K562 (cell line): ENCODE measurements around the gene GRP. TPM values are rescaled to one million over a fixed set of nuclear protein-coding genes. Genes with fewer than 3 reads are reported as not detected.
A peak's percentile ranks its signal among the peaks of the same experiment; 100 is the strongest.

ENCODE experiments used
- CEBPG ChIP-seq, 3 experiments: fragments of 200-800 bp in 1 of 3; sonication (Bioruptor generic) in 1 of 3; sonication (generic) in 1 of 3; formaldehyde crosslinking in 1 of 3; IDR thresholded peaks in 2 of 3; conservative IDR thresholded peaks in 1 of 3; 2 replicates each; pipeline versions ENCODE4 v1.6.1 to v1.8.0; 2016 to 2022; ENCODE audit warnings: missing compliant biosample characterization in 2 of 3, missing genetic modification characterization in 2 of 3, mild to moderate bottlenecking in 1 of 3, missing genetic modification reagents in 1 of 3
- TOE1 ChIP-seq, 2 experiments: fragments of 450-650 bp in 1 of 2; sonication (generic) in 1 of 2; formaldehyde crosslinking in 1 of 2; IDR thresholded peaks; 2 replicates each; pipeline versions ENCODE4 v1.7.1 to v1.8.0; 2016 to 2022; ENCODE audit warnings: borderline replicate concordance in 2 of 2, mild to moderate bottlenecking in 2 of 2, antibody characterized with exemption in 1 of 2, inconsistent platforms in 1 of 2, low read depth in 1 of 2, missing genetic modification reagents in 1 of 2, moderate library complexity in 1 of 2
- ZNF586 ChIP-seq: fragments of 450-650 bp; formaldehyde crosslinking; conservative IDR thresholded peaks from 2 replicates; pipeline ENCODE4 v1.4.0; 2020; ENCODE audit warnings: mild to moderate bottlenecking, moderate library complexity
- polyA plus RNA-seq, 8 experiments: library from polyadenylated mRNA; depleted of rRNA in 4 of 8; stranded (reverse) in 5 of 8; unstranded in 3 of 8; fragments of >200 nt; fragmentation: Nextera tagmentation in 2 of 8; fragmentation: Illumina TruSeq in 1 of 8; extraction: Ambion mirVana in 2 of 8; extraction: Trizol in 1 of 8; gene quantifications; 2 replicates each; pipeline versions ENCODE4 v1.2.1 to v1.2.3, GENCODE V29; 2011 to 2014; ENCODE audit warnings: inconsistent platforms in 1 of 8, missing spikeins in 1 of 8
- total RNA-seq, 7 experiments: library from RNA; depleted of rRNA in 6 of 7; stranded (reverse); fragments of >200 nt in 6 of 7; fragmentation: Illumina TruSeq in 2 of 7; extraction: Trizol in 2 of 7; gene quantifications; 2 replicates each; pipeline versions ENCODE4 v1.2.1 to v1.2.3, GENCODE V29; 2011 to 2021; ENCODE audit warnings: low replicate concordance in 1 of 7
- TF ChIP-seq, protein P1 (sequence below), 2 experiments: fragments of 450-650 bp in 1 of 2; sonication (generic) in 1 of 2; formaldehyde crosslinking in 1 of 2; IDR thresholded peaks in 1 of 2; conservative IDR thresholded peaks in 1 of 2; 2 replicates each; pipeline versions ENCODE4 v1.6.1 to v1.8.1; 2016 to 2023; ENCODE audit warnings: mild to moderate bottlenecking in 2 of 2, moderate library complexity in 2 of 2, inconsistent platforms in 1 of 2, missing genetic modification reagents in 1 of 2
- TF ChIP-seq, protein P2 (sequence below): sonication (generic); formaldehyde crosslinking; IDR thresholded peaks from 2 replicates; pipeline ENCODE4 v1.8.0; 2022; ENCODE audit warnings: mild to moderate bottlenecking, missing genetic modification reagents
- TF ChIP-seq, protein P3 (sequence below): fragments of 250-450 bp; sonication (Bioruptor Pico); IDR thresholded peaks from 2 replicates; pipeline ENCODE4 v1.8.0; 2021; ENCODE audit warnings: moderate library complexity, mild to moderate bottlenecking, inconsistent platforms

Gene GRP
- total and polyA plus RNA-seq, 9 of the 15 experiments (the other 6 are each of a cell fraction or from before 2014, with no cell fraction given) = 0.07 TPM; not detected in 8

DNA sequence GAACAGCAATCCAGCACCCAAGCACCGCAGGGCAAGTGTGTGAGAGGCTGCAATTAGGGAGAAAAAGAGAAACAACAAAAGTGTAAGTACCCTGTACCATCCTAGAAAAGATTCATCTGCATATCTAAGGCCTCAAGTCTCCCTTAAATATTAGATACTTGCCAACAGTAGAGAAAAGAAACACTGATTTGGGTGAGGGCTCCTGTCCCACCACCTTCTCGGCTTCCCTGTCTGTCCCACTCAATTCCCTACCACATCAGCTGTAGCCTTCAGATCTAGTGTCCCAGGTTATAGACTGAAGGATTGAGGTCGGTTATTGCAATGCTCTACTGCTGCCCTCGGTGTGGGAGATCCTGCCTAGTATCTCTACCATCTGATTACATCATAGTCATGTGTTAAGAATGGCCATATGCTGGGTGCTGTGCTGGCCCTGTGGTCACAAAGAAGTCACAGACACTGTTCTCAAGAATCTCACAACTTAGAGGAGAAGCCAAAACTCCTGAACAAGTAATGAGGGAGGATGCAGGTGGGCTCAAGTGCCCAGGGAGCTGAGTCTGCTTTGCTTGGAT lies 50.8 kb downstream of the GRP start (continued):
- TF ChIP-seq, protein P1, sequence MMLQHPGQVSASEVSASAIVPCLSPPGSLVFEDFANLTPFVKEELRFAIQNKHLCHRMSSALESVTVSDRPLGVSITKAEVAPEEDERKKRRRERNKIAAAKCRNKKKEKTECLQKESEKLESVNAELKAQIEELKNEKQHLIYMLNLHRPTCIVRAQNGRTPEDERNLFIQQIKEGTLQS (IDR thresholded peaks at IDR 0.05) = peak; percentile 32; the same call in 1 of the 2 replicates
- TF ChIP-seq, protein P1 (CRISPR knock-in tag; conservative IDR thresholded peaks at IDR 0.05) = no peak
- TF ChIP-seq ZNF586 (CRISPR knock-in tag) (no peak), CEBPG (CRISPR knock-in tag; IDR thresholded peaks at IDR 0.05) (no peak), CEBPG (tag; conservative IDR thresholded peaks at IDR 0.05 in 1 of 2, IDR thresholded peaks at IDR 0.05 in 1 of 2) (peak; percentile 49 to 77; a peak in 3 of 4 replicates), TOE1 (IDR thresholded peaks at IDR 0.05; ENCODE audit: borderline replicate concordance) (no peak), TOE1 (CRISPR knock-in tag; IDR thresholded peaks at IDR 0.05; ENCODE audit: borderline replicate concordance, low read depth) (no peak)
- TF ChIP-seq, protein P2, sequence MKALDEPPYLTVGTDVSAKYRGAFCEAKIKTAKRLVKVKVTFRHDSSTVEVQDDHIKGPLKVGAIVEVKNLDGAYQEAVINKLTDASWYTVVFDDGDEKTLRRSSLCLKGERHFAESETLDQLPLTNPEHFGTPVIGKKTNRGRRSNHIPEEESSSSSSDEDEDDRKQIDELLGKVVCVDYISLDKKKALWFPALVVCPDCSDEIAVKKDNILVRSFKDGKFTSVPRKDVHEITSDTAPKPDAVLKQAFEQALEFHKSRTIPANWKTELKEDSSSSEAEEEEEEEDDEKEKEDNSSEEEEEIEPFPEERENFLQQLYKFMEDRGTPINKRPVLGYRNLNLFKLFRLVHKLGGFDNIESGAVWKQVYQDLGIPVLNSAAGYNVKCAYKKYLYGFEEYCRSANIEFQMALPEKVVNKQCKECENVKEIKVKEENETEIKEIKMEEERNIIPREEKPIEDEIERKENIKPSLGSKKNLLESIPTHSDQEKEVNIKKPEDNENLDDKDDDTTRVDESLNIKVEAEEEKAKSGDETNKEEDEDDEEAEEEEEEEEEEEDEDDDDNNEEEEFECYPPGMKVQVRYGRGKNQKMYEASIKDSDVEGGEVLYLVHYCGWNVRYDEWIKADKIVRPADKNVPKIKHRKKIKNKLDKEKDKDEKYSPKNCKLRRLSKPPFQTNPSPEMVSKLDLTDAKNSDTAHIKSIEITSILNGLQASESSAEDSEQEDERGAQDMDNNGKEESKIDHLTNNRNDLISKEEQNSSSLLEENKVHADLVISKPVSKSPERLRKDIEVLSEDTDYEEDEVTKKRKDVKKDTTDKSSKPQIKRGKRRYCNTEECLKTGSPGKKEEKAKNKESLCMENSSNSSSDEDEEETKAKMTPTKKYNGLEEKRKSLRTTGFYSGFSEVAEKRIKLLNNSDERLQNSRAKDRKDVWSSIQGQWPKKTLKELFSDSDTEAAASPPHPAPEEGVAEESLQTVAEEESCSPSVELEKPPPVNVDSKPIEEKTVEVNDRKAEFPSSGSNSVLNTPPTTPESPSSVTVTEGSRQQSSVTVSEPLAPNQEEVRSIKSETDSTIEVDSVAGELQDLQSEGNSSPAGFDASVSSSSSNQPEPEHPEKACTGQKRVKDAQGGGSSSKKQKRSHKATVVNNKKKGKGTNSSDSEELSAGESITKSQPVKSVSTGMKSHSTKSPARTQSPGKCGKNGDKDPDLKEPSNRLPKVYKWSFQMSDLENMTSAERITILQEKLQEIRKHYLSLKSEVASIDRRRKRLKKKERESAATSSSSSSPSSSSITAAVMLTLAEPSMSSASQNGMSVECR (CRISPR knock-in tag) = no peak
- TF ChIP-seq, protein P3, sequence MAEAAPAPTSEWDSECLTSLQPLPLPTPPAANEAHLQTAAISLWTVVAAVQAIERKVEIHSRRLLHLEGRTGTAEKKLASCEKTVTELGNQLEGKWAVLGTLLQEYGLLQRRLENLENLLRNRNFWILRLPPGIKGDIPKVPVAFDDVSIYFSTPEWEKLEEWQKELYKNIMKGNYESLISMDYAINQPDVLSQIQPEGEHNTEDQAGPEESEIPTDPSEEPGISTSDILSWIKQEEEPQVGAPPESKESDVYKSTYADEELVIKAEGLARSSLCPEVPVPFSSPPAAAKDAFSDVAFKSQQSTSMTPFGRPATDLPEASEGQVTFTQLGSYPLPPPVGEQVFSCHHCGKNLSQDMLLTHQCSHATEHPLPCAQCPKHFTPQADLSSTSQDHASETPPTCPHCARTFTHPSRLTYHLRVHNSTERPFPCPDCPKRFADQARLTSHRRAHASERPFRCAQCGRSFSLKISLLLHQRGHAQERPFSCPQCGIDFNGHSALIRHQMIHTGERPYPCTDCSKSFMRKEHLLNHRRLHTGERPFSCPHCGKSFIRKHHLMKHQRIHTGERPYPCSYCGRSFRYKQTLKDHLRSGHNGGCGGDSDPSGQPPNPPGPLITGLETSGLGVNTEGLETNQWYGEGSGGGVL = no peak
